T-helper 1 cell treated with Interleukin-12 subunit alpha and Interleukin-12 subunit beta and Interleukin-4 antibody, amounts not matched to agents 30 ng/mL and 1 ng/mL, for 36 hours (primary cell): ENCODE results near the gene RND3. TPM values are rescaled to one million over a fixed set of nuclear protein-coding genes. Genes with fewer than 3 reads are reported as not detected.

Source experiments
- intact Hi-C: fragments of 100-400 bp; cut with micrococcal nuclease; formaldehyde crosslinking; loops from one replicate; pipeline ENCODE4 v1.15.1; 2024
- total RNA-seq: library from RNA; stranded (reverse); gene quantifications from 2 replicates; pipeline ENCODE4 v1.2.3, GENCODE V29; 2022

Gene RND3
- total RNA-seq, 1 donor from 2014 or later = not detected

GRCh38 chr2:150476809-150477302 is 10.6 kb downstream of the RND3 start:
- intact Hi-C loops = no loop called here

GRCh38 chr2:150476286-150476685 is 11.2 kb downstream of the RND3 start:
- intact Hi-C loops = no loop called here

- intact Hi-C loops = no loop called here
These were observed 11.8 kb downstream of the RND3 start for GRCh38 chr2:150475479-150476250.

- intact Hi-C loops = no loop called here
These were observed 13.0 kb downstream of the RND3 start for GRCh38 chr2:150474326-150475074.

- intact Hi-C loops = no loop called here
These were observed 13.7 kb downstream of the RND3 start for GRCh38 chr2:150473767-150474166.

- intact Hi-C loops = no loop called here
These were observed 15.0 kb downstream of the RND3 start for GRCh38 chr2:150472511-150472899.

- intact Hi-C loops = no loop called here
These were observed 15.5 kb downstream of the RND3 start for GRCh38 chr2:150471813-150472510.

GRCh38 chr2:150470435-150470834 is 17.0 kb downstream of the RND3 start:
- intact Hi-C loops = no loop called here

- intact Hi-C loops = no loop called here
These were observed 17.7 kb downstream of the RND3 start for GRCh38 chr2:150469706-150470274.

- intact Hi-C loops = no loop called here
These were observed 19.0 kb downstream of the RND3 start for GRCh38 chr2:150468350-150468960.

- intact Hi-C loops = no loop called here
These were observed 19.9 kb downstream of the RND3 start for GRCh38 chr2:150467621-150467963.

- intact Hi-C loops = no loop called here
These were observed 20.5 kb downstream of the RND3 start for GRCh38 chr2:150466741-150467620.

GRCh38 chr2:150465703-150466569 is 21.5 kb downstream of the RND3 start:
- intact Hi-C loops = no loop called here

GRCh38 chr2:150464986-150465385 is 22.5 kb downstream of the RND3 start:
- intact Hi-C loops = no loop called here

GRCh38 chr2:150464270-150464669 is 23.2 kb downstream of the RND3 start:
- intact Hi-C loops = no loop called here

- intact Hi-C loops = no loop called here
These were observed 24.7 kb downstream of the RND3 start for GRCh38 chr2:150462770-150463169.

- intact Hi-C loops = no loop called here
These were observed 28.2 kb downstream of the RND3 start for GRCh38 chr2:150459281-150459680.

GRCh38 chr2:150450765-150451164 is 36.7 kb downstream of the RND3 start:
- intact Hi-C loops = no loop called here

GRCh38 chr2:150449856-150450255 is 37.6 kb downstream of the RND3 start:
- intact Hi-C loops = no loop called here
